GM13976 (cell line): ENCODE data around the gene MDH2.
"Not testable (repeated sequence)": the region's sequence is repeated elsewhere in the genome, so short reads cannot be mapped to it uniquely, and the experiment has no call there.

ENCODE experiments used
- DNase-seq: peaks from one replicate; pipeline ENCODE4 v3.0.0; 2012; ENCODE audit warnings: low spot score
- in situ Hi-C: fragments of 300-500 bp; cut with MboI; formaldehyde crosslinking; loops from one replicate; pipeline ENCODE4 v1.12.0; 2022; ENCODE audit warnings: low sequenced_read_pairs, mixed read lengths, inconsistent platforms; ENCODE audit not compliant: unreplicated experiment
- TF ChIP-seq, protein P1 (sequence below): IDR thresholded peaks from 2 replicates; pipeline ENCODE4 v1.5.1; 2012; ENCODE audit warnings: borderline replicate concordance, mild to moderate bottlenecking; ENCODE audit not compliant: insufficient read depth; ENCODE audit errors: extremely low read depth, missing control alignments, control extremely low read depth

Gene MDH2

DNA sequence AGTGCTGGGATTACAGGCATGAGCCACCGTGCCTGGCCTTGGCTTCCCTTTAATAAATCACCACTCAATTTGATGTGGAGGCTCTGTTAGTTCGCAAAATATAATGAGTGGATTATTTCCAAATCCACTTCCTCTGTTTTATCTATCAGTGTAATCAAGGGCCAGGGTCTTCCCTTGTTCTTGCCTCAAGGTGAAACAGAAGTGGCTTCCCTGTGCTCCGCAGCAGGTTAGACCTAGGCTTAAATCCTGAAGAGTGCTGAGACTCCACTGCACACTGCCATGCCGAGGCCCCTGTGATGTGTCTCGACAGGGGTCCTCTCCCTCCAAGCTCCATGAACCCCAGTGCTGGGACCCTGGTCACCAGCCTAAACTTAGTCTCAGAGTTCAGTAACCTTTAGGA lies 59.0 kb downstream of the MDH2 start:
- DNase-seq, result no peak
- TF ChIP-seq, protein P1, sequence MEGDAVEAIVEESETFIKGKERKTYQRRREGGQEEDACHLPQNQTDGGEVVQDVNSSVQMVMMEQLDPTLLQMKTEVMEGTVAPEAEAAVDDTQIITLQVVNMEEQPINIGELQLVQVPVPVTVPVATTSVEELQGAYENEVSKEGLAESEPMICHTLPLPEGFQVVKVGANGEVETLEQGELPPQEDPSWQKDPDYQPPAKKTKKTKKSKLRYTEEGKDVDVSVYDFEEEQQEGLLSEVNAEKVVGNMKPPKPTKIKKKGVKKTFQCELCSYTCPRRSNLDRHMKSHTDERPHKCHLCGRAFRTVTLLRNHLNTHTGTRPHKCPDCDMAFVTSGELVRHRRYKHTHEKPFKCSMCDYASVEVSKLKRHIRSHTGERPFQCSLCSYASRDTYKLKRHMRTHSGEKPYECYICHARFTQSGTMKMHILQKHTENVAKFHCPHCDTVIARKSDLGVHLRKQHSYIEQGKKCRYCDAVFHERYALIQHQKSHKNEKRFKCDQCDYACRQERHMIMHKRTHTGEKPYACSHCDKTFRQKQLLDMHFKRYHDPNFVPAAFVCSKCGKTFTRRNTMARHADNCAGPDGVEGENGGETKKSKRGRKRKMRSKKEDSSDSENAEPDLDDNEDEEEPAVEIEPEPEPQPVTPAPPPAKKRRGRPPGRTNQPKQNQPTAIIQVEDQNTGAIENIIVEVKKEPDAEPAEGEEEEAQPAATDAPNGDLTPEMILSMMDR, result no peak
- in situ Hi-C loops, result no loop called here

DNA sequence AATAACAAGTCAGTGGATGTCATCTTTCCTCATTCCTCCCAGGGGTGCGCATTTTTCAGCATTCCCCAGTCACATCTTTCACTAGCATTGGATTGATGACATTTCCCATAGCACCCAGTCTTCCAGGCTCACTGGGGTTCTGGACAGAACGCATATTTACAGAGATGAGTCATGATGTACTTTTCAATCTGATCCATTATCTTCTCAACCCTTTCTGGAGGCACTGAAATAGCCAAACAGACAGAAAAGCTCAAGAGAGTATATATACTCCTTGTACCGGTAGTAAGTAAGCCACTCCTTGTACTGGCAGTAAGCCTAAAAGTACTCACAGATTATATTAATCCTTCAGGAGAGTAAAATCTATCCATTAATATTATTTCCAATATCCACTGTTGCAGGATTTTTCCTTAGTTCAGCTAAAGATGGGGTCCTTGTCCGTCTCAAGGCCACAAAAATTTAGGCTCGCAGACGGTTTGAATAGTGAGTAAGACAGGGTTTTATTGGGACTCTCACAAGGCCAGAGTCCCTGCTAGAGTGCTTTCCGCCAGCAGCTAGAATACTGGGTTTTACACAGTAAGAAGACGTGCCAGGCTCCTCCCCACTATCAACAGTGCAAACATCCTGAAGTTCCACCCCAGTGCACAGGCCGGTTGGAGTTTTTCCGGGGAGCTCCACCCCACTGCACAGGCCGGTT lies 60.8 kb downstream of the MDH2 start:
- no peak for DNase-seq
- in situ Hi-C loops, result no loop called here
- TF ChIP-seq, protein P1, result no peak

DNA sequence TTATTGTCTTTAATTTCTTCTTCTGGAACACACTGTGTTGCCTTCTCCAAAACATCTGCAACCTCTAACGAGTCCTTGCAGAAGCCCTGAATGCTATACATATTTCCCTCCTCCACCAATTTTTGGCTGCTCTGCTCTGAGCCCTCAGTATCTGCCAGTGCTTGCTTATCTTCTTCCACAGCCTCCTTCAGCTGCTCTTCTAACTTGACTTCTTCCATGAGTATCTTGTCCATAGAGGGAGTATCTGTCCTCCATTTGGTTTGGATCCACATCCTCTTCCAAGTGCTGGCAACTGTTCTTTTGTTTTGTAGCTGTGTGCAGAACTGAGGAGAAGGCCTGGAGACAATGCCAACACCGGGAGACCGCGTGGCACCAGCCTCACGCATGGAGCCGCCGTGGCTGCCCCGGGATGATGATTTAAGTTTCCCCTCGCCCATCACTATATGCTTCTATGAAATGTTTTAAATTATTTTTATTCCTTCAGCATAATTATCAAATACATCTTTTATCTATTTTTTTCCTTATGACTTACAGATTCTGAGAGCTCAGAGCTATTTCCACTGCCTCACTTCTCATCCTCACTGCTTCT lies 65.2 kb downstream of the MDH2 start:
- DNase-seq, in situ Hi-C loops: not testable (repeated sequence)

DNA sequence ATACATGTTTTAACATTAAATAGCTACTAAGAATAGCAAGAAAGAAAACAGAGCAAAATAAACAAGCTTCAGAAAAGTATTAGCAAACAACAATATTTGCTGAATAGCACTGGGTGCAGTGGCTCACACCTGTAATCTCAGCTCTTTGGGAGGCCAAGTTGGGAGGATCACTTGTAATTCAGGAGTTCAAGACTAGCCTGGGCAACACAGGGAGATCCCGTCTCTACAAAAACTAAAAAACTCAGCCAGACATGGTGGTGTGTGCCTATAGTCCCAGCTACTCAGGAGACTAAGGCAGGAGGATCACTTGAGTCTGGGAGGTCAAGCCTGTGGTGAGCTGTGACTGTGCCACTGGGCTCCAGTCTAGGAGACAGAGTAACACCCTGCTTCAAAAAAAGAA lies 66.8 kb downstream of the MDH2 start:
- DNase-seq, in situ Hi-C loops: not testable (repeated sequence)
